ENCODE results near the gene SOX11.

Gene SOX11

DNA sequence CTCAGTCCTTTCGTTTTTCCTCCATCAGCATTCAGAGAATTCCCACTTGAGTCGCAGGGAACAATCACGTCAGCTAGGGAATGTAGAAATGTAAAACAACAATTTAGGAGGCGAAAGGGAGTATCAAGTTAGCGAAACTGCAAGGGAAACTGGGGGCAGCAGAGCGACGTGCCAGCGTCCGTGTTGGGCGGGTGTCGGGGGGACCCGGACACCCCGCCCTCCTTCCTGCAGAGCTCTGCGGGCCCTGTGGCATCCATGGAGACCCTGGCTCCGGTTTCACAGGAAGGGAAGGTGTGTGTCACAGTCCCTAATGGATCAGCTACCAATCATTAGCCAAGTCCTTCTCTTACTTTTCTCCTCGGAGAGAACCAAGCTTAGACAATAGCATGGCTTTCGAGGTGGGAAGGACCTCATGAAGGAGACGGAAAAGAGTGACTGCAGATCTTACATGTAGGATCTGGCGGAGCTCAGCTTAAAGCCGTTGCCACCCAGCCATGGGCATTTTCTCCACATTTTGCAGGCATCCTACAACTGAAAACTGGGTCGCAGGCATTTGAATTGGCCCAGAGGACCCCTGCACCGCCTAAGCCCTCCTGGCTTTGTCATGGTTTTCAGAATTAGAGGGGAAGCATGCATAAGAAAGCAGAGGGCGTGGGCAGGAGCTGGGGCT is 33.7 kb downstream of the SOX11 start:
- no peaks in the 10 kb centered on the region for H4K20me1 ChIP-seq (ENCODE audit: insufficient read depth, low read length)
- H2AFZ ChIP-seq (ENCODE audit: low read length), result no peak overlapping the region
- no peaks in the 10 kb centered on the region for H3F3A ChIP-seq (ENCODE audit: insufficient read depth, low read length)
- no peaks in the 10 kb centered on the region for H3K79me2 ChIP-seq (ENCODE audit: insufficient read depth, low read length)
- no peaks in the 10 kb centered on the region for H3K27me3 ChIP-seq (ENCODE audit: insufficient read depth, low read length)
- H3K4me2 ChIP-seq (ENCODE audit: low read length), result no peak overlapping the region; the same call in 1 of the 2 replicates
- TF ChIP-seq EZH2 (IDR thresholded peaks at IDR 0.05; ENCODE audit: borderline replicate concordance, low read length), result no peak
- TF ChIP-seq, protein P1, sequence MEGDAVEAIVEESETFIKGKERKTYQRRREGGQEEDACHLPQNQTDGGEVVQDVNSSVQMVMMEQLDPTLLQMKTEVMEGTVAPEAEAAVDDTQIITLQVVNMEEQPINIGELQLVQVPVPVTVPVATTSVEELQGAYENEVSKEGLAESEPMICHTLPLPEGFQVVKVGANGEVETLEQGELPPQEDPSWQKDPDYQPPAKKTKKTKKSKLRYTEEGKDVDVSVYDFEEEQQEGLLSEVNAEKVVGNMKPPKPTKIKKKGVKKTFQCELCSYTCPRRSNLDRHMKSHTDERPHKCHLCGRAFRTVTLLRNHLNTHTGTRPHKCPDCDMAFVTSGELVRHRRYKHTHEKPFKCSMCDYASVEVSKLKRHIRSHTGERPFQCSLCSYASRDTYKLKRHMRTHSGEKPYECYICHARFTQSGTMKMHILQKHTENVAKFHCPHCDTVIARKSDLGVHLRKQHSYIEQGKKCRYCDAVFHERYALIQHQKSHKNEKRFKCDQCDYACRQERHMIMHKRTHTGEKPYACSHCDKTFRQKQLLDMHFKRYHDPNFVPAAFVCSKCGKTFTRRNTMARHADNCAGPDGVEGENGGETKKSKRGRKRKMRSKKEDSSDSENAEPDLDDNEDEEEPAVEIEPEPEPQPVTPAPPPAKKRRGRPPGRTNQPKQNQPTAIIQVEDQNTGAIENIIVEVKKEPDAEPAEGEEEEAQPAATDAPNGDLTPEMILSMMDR (IDR thresholded peaks at IDR 0.05; ENCODE audit: low read length), result no peak
- H3K9ac ChIP-seq (ENCODE audit: low read length), result no peak overlapping the region
- no peak overlapping the region for H3K27ac ChIP-seq (ENCODE audit: low read depth, low read length, poor library complexity, severe bottlenecking)
- H3K36me3 ChIP-seq (ENCODE audit: insufficient read depth, low read length), result no peaks in the 10 kb centered on the region
- no peak overlapping the region for H3K4me3 ChIP-seq (ENCODE audit: low read depth, low read length, poor library complexity, severe bottlenecking)
- H3K4me1 ChIP-seq (ENCODE audit: insufficient read depth, low read length, severe bottlenecking), result no peaks in the 10 kb centered on the region
- no peaks in the 10 kb centered on the region for H3K9me3 ChIP-seq (ENCODE audit: low read length)
- H3K9me2 ChIP-seq (ENCODE audit: low read depth, low read length), result no peaks in the 10 kb centered on the region

DNA sequence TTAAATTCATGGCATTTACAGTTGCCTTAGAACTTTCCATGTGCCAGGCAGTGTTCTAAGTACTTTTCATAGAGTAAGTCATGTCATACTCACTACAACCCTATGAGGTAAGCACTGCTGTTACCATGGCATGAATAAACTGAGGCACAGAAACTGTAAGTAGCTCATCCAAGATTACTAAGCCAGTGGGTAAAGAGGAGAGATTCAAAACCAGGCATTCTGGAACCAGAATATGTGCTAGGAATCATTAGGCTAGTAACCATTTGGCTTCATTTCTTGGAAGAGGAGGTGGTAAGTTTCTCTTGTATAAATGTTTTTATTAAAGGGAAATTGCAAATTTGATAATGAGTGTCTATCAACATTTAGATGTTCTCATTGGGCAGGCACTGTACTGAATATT is 35.1 kb downstream of the SOX11 start:
- H3K9ac ChIP-seq (ENCODE audit: low read length), result no peak overlapping the region
- no peak for TF ChIP-seq EZH2 (IDR thresholded peaks at IDR 0.05; ENCODE audit: borderline replicate concordance, low read length)
- TF ChIP-seq, protein P1 (IDR thresholded peaks at IDR 0.05; ENCODE audit: low read length), result no peak

DNA sequence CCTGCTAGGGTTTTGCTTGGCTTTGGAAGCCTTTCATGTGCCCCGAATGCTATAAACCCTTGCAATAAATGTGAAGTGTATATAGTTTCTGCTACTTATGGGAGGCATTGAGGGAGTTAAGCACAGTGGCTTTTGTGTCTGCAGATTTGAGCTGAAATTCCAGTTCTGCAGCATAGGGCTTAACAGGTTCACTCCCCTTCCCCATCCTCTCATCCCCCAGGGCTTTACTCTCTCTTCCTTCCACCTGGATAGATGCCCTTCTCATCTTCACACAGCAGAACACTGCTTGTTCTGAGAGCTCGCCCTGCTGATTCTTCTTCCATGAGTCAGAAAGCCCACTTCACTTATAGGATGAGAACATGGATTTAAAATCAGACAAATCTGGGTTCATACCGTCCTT is 37.2 kb downstream of the SOX11 start:
- Histone ChIP-seq H3K9ac (ENCODE audit: low read length) (no peak overlapping the region), H3K4me1 (ENCODE audit: insufficient read depth, low read length, severe bottlenecking) (no peaks in the 10 kb centered on the region), H3K36me3 (ENCODE audit: insufficient read depth, low read length) (no peaks in the 10 kb centered on the region), H3K4me3 (ENCODE audit: low read depth, low read length, poor library complexity, severe bottlenecking) (no peak overlapping the region), H3K79me2 (ENCODE audit: insufficient read depth, low read length) (no peaks in the 10 kb centered on the region), H3K4me2 (ENCODE audit: low read length) (no peak overlapping the region), H4K20me1 (ENCODE audit: insufficient read depth, low read length) (no peaks in the 10 kb centered on the region), H3F3A (ENCODE audit: insufficient read depth, low read length) (no peaks in the 10 kb centered on the region), H3K9me2 (ENCODE audit: low read depth, low read length) (no peaks in the 10 kb centered on the region), H3K27me3 (ENCODE audit: insufficient read depth, low read length) (no peaks in the 10 kb centered on the region), H3K27ac (ENCODE audit: low read depth, low read length, poor library complexity, severe bottlenecking) (no peak overlapping the region), H3K9me3 (ENCODE audit: low read length) (no peaks in the 10 kb centered on the region), H2AFZ (ENCODE audit: low read length) (no peak overlapping the region)
- TF ChIP-seq, protein P1 (IDR thresholded peaks at IDR 0.05; ENCODE audit: low read length), result no peak
- TF ChIP-seq EZH2 (IDR thresholded peaks at IDR 0.05; ENCODE audit: borderline replicate concordance, low read length), result no peak

More for the DNA sequence above, 35.1 kb downstream of the SOX11 start:
- Histone ChIP-seq H3K9me2 (ENCODE audit: low read depth, low read length) (no peaks in the 10 kb centered on the region), H3K4me2 (ENCODE audit: low read length) (no peak overlapping the region), H4K20me1 (ENCODE audit: insufficient read depth, low read length) (no peaks in the 10 kb centered on the region), H3K9me3 (ENCODE audit: low read length) (no peaks in the 10 kb centered on the region), H3K4me3 (ENCODE audit: low read depth, low read length, poor library complexity, severe bottlenecking) (no peak overlapping the region), H3K79me2 (ENCODE audit: insufficient read depth, low read length) (no peaks in the 10 kb centered on the region), H3F3A (ENCODE audit: insufficient read depth, low read length) (no peaks in the 10 kb centered on the region), H3K27ac (ENCODE audit: low read depth, low read length, poor library complexity, severe bottlenecking) (no peak overlapping the region), H3K36me3 (ENCODE audit: insufficient read depth, low read length) (no peaks in the 10 kb centered on the region), H3K4me1 (ENCODE audit: insufficient read depth, low read length, severe bottlenecking) (no peaks in the 10 kb centered on the region), H2AFZ (ENCODE audit: low read length) (no peak overlapping the region), H3K27me3 (ENCODE audit: insufficient read depth, low read length) (no peaks in the 10 kb centered on the region)
